ENCODE measurements around the gene HGS. TPM values are rescaled to one million over a fixed set of nuclear protein-coding genes. Genes with fewer than 3 reads are reported as not detected.
"Not testable (repeated sequence)": the region's sequence is repeated elsewhere in the genome, so short reads cannot be mapped to it uniquely, and the experiment has no call there.

HGS gene
- polyA plus RNA-seq, 1 donor = 48.1 TPM

DNA sequence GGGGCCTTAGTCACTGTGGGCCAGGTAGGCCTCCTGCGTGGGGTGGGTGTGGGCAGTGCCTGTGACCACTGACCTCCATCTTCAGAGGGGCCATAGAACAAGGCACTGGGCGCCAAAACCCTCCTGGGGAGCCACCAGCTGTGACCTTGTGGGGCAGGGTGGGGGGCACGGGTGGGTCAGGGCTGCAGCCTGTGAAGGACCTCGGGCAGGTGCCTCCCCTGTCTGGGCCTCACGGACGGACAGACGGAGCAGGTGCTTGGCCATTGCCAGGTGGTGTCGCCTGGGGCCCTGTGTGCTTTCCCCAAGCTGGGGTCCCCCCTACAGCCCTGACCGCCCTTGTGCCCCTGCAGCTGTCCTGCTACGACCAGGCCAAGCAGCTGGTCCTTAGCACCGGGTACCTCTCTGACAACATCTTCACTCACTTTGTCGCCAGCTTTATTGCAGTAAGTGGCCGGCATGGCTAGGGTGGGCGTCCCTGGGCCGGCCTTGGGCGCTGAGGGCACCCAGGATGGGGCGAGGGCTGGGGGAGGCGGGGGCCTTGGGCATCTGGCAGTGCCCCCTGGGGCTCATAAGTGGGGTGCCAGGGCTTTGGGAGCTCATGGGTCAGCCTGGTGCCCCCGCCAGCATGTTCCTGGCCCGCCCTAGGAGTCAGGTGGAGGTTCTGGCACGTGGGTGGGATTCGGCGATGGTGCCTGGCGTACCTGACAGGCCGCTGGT is 33.4 kb downstream of the HGS start:
- DNase-seq (ENCODE audit: low read depth) = no peak

DNA sequence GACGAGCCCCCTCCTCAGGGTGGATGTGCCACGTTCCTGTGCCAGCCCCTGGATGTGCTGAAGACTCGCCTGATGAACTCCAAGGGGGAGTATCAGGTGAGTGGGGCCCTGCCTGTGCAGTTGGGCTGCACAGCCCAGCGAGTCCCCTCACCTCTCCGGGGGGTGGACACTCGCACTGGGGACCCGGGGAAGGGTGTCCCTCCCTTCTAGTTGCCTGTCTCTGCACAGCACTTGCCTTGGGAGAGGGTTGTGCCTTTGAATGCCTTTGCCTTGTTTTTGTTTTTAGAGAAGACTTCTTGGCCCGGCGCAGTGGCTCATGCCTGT is 33.9 kb downstream of the HGS start:
- DNase-seq (ENCODE audit: low read depth) = no peak

DNA sequence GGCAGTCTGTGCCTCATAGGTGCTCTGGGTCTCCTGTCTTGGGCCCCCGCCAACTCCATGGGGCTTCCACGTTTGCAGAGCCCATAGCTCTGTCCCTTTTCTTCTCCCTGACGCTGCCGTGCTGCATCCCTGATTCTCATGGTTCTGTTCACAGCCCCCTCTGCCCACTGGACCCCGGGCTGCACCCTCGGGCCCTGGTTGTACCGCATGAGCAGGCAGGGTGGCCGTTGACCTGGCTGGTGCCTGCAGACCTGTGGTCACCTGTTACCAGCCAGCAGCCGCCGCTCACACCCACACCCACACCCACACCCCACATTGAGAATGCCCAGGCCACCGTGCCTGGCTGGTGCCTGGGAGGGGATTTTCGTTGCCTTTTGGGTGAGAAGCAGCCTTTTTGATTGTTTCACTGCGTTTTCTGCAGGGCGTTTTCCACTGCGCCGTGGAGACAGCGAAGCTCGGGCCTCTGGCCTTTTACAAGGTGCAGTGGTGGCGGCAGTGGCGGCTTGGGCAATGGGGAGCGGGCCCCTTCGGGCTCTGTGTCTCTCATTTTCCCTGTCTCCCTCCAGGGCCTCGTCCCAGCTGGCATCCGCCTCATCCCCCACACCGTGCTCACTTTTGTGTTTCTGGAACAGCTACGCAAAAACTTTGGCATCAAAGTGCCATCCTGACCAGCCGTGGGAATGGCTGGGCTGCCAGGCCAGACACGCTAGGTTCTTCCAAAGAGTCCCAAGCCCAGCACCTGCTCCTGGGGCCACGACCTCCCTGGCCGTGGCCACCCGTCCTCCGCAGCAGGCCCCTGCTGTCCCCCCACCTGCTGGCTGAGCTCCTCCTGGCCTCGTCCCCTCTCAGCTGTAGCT is 35.8 kb downstream of the HGS start:
- no peak for DNase-seq (ENCODE audit: low read depth)

DNA sequence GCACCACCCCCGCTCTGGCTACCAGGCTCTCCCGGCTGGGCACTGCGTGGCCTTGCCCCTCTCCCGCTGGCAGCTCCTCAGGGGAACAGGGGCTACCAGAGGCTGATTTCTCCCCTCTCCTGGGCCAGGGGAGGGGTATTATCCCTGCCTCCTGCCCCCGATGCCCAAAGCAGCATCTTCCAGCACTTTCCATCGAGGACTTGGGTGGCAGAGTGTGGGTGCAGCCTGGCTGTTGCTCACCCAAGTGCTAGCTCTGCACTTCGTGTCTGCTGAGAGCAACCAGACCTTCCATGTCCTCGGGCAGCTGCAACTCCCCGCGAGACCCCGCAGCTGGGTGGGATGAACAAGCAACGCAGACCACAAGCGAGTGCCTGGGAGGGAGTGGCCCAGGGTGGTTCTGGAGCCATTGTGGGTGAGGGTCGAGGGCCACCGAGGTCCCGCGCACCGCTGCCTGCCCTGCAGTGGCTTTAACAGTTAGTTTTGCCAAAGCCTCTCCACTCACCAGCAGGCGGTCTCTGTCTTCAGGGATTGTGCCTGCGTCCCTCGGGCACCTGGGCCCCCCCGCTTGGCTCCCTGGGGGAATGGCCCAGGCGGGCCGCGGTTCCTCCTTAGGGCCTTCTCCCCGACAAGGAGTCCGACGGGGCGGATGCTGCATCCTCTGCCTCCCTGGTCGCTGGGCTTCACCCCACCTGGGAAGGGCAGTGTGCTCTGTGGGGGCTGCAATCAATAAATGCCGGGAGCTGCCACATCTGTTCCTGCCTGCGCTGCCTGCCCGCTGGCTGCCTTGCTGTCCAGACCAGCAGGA is 36.7 kb downstream of the HGS start:
- DNase-seq (ENCODE audit: low read depth) = no peak

DNA sequence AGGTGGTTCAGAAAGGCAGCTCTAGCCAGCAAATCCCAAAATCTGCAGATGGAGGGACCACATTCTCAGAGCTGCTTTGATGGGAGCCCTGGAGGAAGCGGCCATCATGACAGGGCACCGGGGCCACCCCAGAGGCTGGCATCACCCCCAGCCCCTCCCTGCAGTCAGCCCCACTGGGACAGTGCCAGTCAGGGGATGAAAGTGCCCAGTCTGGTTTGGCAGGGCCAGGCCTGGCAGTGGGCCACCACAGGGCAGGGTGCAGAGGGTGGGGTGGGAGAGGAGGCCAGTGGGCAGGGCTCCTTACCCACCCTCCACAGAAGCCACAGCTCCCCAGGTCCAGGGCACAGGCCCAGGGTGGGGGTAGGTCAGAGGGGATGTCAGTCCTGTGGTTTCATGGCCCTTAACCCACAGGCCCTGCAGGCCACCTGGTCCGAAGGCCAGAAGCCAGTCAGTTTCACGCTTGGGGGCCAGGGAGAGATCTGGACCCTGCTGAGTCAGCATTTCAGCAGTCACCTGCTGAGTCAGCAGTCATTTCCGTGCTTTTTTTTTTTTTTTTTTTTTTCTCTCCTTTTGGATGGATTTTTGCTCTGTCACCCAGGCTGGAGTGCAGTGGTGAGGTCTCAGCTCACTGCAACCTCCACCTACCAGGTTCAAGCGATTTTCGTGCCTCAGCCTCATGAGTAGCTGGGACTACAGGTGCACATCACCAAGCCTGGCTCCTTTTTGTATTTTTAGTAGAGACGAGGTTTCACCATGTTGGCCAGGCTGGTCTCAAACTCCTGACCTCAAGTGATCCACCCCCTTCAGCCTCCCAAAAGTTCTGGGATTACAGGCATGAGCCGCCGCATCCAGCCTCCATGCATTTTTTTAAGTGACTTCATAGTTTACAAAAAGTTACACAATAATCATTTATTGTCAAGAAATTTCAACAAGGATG is 38.6 kb downstream of the HGS start:
- DNase-seq (ENCODE audit: low read depth) = no peak

DNA sequence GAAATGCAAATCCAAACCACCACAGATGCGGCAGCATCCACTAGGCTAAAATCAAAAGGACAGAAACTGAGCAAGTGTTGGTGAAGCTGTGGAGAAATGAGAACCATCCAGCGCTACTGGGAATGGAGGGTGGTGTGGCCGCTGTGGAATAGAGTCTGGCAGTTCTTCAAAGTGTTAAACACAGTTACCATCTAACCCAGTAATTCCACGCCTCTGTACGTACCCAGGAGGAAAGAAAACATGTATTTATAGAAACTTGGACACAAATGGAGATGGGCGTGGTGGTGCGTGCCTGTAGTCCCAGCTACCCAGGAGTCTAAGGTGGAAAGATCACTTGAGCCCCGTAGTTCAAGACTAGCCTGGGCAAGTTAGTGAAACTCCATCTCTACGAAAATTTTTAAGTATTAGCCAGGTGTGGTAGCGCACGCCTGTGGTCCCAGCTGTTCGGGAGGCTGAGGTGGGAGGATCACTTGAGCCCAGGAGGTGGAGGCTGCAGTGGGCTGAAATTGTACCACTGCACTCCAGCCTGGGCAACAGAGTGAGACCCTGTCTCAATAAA is 39.9 kb downstream of the HGS start:
- no peak for DNase-seq (ENCODE audit: low read depth)

DNA sequence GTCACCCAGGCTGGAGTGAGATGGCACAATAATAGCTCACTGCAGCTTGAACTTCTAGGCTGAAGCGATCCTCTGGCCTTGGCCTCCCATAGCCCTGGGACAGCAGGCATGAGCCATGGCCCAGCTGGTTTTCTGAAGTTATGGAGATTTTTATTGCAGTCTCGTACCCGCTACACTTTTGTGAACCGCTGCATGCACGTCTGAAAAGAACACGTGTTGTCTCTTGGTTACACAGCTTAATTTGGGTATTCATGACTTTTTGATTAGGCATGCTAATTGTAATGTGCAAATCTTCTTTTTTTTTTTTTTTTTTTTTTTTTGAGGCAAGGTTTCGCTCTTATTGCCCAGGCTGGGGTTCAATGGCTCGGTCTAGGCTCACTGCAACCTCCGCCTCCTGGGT is 41.6 kb downstream of the HGS start:
- no peak for DNase-seq (ENCODE audit: low read depth)

DNA sequence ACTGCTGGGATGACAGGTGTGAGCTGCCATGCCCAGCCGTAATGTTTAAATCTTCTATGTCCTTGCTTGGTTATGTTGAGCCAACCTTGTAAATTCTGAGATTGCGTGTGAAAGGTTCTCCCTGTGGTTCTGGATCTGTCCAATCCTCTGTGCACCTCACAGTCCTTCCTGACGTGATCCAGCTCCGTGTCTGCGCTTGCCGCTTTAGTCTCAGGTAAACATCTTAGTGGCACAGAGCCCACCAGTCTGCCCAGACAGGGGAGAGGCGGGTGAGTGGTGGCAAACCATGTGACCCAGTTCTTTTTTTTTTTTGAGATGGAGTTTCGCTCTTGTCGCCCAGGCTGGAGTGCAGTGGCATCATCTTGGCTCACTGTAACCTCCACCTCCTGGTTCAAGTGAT is 42.2 kb downstream of the HGS start:
- DNase-seq (ENCODE audit: low read depth) = no peak

DNA sequence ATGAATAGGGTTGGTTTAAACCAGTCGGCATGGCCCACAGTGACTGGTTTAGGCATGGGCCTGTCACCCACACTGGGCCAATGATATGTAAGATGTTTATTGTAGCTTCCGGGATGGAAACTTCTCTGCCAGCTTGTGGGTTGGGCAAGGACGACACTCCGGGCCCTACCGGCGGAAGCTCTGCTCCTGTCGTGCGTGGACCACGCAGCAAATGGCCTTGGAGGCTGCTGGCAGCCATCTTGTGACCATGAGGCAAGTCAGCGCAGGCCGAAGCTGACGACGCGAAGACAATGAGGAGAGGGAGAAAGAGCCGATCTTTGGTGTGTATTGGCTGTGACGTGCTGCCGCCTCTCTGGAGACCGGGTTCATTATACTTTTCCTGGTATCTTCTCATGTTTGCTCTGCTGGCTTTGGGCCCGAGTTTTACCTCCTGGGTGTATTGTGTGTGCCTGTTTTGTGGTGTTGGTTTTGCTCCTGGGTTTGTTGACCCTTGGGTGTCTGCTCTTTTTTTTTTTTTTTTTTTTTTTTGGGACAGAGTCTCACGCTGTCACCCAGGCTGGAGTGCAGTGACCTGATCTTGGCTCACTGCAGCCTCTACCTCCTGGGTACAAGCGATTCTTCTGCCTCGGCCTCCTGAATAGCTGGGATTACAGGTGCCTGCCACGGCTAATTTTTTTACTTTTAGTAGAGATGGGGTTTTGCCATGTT is 43.7 kb downstream of the HGS start:
- no peak for DNase-seq (ENCODE audit: low read depth)

DNA sequence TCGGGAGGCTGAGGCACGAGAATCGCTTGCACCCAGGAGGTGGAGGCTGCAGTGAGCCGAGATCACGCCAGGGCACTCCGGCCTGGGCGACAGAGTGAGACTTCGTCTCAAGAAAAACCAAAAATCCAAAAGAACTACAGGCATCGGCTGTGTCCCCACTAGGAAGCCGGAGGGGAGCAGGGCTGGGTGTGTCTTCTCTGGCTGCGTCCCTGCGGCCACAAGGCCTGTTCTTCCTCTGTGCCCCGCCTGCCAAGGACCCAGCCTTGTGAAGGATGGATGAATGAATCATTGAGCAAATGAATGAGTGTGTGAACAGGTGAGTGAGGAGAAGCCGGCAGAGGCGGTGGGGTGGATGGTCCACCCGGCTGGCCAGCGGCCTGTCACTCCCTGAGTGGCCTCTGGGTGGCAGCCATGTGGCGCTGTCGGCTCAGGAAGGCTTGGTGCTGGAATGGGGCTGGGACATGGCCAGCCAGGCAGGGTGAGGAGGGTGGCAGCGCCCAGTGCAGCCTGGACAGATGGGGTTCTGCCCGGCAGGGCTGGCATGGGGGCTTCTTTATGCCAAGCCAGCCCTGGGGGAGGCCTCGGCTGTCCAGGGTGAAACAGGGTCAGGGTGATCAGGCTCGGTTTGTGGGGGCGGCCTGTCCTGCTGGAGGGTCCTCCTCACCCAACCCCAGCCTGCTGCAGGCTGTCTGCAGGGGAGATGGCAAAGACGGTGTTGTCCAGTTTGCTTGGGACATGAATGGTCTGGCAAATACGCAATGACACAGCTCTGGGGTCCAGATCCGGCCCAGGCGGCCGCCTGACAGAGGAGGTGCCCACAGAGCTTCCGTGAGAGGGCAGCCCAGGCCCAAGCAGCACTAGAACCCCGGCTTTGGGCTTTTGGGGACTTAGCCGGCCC is 49.9 kb downstream of the HGS start:
- no peak for DNase-seq (ENCODE audit: low read depth)

DNA sequence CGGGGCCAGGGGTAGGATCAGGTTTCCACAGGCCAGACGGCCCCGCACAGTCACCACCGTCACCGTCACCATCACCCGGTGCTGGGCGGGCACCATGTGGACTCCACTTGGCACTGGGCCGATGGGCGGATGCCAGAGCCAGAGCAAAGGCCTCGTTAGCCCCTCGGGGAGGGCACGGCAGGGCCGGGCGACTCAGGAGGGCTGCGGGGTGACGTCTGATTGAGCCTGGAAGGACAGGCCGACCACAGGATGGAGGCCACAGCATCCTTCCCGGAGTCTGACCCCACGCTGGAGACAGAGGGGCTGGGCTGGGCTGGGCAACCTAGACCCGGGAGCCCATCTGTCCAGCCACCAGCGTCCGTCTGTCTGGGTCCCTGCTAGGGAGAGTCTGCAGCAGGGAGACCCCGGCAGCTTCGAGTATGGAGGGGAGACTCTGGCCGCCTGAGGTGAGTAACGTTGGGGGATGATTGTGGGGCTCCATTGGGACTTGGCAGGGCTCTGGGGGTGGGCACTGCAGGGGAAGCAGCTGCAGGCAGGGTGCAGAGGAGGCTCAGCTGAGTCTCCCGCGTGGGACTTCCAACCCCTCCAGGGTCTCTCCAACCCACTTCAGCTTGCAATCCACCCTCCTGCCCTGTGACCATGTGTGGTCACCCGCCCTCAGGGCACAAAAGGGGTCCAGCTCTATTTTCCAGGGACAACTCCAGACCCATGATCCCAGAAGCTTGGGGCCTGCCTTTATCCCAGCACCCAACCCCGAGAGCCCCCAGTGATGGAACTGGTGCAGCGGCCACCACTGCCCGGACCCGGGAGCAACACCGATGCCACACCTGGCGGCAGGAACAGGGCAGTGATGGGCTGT is 50.8 kb downstream of the HGS start:
- no peak for DNase-seq (ENCODE audit: low read depth)

DNA sequence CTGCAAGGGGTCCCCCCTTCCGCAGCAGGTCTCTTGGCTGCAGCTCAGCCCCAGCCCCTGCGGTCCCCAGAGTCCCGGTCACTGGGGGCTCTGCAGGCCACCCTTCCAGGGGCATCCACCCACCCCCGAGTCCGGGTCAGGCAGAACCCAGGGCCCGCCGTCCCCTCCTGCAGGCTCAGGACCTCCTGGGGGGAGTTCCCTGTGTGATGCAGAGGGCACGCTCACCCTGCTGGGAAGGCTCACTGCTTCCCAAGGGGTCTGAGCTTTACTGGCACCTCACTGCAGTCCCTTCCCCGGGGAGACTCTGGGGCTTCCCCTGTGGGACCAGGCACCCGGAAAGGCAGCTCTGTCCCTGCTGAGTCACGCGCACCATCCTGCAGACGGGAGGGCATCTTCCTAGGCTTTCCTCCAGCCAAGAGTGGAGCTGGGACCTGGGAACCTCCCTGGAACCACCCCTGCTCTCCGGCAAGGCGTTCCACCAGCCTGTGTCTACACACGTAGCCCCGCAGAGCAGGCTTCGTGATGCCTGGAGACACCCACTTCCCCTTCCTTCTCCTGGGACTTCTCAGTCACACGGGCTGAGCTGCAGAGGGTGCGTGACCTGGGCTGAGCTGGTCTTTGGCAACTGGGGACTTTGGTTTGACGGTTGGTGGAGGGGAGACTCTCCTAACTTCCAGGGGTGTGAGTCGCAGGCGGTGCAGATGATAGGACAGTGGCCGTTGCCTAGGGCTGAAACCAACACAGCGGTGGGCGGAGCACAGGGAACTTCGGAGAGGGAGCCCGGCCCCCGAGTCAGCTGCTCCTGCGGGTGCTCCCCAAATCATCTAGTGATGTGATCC is 51.7 kb downstream of the HGS start:
- no peak for DNase-seq (ENCODE audit: low read depth)

DNA sequence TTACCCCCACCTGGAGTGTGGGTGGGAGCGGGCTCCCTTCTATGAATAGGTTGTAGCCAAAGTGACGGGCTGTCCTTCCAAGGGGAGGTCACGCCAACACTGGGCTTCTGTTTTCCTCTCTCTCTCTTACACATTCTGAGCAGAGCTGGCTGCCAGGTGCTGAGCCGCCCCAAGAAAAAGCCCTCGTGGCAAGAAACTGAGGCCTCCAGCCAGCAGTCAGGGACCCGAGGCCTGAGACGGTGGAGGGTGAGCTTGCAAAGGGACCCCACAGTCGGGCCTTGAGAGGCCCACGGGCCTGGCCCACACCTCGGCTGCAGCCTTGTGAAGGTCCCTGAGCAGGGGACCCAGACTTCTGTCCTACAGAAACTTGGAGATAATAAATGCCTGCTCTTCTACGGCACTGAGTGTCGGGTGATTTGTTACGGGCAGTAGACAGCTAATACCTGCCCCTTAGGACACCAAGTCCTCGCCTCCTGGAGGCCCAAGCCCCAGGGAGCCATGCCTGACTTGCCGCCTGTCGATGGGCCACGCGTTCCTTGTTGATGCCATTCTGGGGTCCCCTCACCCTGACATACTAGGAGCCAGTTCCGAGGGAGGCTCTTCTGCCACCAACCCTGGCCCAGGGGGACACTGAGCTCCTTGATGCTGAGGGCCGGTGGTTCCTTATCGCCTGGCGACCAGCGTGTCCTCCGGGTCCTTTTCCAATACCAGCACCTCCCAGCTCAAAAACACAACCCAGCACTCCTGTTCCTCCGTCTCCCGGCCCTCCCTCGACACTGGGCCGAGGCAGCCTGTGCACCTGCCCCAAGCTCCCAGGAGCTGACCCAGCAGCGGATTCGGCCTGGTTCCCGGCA is 54.4 kb downstream of the HGS start:
- no peak for DNase-seq (ENCODE audit: low read depth)

DNA sequence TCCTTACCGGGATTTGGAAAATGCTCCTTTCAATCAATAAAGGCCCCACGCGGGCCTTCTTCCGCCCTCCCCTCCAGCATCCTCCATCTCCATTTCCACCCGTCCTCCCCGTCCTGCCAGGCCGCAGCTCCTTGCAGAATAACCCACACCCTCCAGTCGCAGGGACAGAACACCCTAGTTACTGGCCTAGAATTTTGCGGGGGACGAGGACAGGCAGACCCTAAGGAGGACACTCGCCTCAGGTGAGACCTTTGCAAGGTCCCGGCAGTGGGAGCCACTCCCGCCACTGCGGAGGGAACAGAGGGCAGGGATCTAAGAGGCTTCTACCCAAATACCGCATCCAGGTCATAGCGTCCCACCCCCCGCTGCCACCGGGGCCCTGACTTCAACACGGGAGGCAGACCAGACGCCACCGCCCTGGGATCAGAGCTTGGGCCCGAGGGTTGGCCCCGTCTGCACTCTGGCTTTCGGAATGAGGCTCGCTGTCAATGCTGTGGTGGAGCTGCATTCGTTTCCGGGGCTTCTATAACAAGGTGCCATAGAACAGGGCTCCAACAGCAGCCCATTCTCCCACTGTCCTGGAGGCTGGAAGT is 55.1 kb downstream of the HGS start:
- DNase-seq (ENCODE audit: low read depth) = no peak

DNA sequence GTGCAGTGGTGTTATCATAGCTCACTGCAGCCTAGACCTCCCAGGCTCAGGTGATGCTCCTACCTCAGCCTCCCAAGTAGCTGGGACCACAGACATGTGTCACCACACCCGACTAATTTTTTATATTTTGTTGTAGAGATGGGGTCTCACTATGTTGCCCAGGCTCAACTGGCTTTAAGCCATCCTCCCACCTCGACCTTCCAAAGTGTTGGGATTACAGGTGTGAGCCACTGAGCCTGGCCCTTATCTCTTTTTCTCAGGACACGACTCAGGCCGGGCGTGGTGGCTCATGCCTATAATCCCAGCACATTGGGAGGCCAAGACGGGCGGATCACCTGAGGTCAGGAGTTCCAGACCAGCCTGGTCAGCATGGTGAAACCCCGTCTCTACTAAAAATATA is 55.8 kb downstream of the HGS start:
- not testable (repeated sequence) for DNase-seq (ENCODE audit: low read depth)

DNA sequence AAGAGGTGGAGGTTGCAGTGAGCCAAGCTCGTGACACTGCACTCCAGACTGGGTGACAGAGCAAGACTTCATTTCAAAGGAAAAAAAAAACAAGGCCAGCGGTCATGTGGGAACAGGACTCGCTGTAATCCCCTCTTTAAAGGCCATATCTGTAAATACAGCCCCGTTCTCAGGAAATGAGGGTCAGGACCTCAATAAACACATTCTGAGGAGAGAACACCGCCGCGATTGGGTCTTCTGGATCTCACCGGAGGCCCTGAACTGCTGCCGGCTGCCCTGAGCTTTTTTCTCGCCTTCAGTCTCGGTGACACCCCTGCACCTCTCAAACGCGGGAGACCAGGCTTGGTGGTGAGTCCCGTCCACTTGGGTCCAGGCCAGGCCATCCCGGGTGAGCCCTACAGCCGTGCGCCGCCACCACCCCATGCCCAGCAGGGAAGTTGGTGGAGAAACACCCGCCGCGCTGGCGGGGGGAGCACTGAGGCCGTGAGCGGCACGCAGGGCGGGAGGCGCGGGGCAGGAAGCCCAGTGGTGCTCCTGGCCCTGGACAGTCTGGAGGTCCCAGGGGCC is 56.7 kb downstream of the HGS start:
- DNase-seq (ENCODE audit: low read depth) = no peak
